IMR-90 (cell line): ENCODE measurements around the gene EEF2K. TPM values are rescaled to one million over a fixed set of nuclear protein-coding genes. Genes with fewer than 3 reads are reported as not detected.

Experiments
- ATAC-seq: fragments of 200-7000 bp; cut with Tn5 transposase; 2 replicates; pipeline ENCODE4 v1.9.1; 2020; ENCODE audit warnings: low read depth, mild to moderate bottlenecking, moderate library complexity
- BruUV-seq: library from RNA; stranded (reverse); fragments of 400-500 nt; replicated peaks from 2 replicates; lab custom pipeline; 2021; lab: Mats Ljungman, UMichigan
- CTCF ChIA-PET: fragments of 300-600 bp; formaldehyde crosslinking; extraction: SDS; loops from one replicate; lab custom pipeline; 2021; ENCODE audit warnings: antibody characterized with exemption; lab: Yijun Ruan, JAX
- POLR2A ChIA-PET: fragments of 300-600 bp; sonication (Branson Sonifier 250); formaldehyde crosslinking; loops from one replicate; lab custom pipeline; 2022; ENCODE audit warnings: antibody characterized with exemption; ENCODE audit not compliant: unreplicated experiment; lab: Charles Lee
- DNase-seq: peaks from one replicate; pipeline ENCODE4 v3.0.0; 2013
- H2AFZ ChIP-seq: replicated peaks from 2 replicates; pipeline ENCODE3; 2013; ENCODE audit warnings: low read length, mild to moderate bottlenecking; ENCODE audit not compliant: poor library complexity
- H2AK5ac ChIP-seq: 2 replicates; pipeline ENCODE4 v1.6.1; 2013; ENCODE audit warnings: low read depth, low read length, inconsistent platforms
- H2AK9ac ChIP-seq: replicated peaks from 2 replicates; pipeline ENCODE3; 2013; ENCODE audit warnings: mild to moderate bottlenecking, low read depth, low read length, moderate library complexity; ENCODE audit not compliant: poor library complexity
- H2BK120ac ChIP-seq: 2 replicates; pipeline ENCODE4 v1.6.1; 2013; ENCODE audit warnings: low read depth, low read length, inconsistent platforms
- H2BK15ac ChIP-seq: 3 replicates; pipeline ENCODE4 v1.6.1; 2013; ENCODE audit warnings: low read depth, low read length, inconsistent platforms
- H2BK20ac ChIP-seq: 2 replicates; pipeline ENCODE4 v1.6.1; 2013; ENCODE audit warnings: low read depth, mild to moderate bottlenecking, inconsistent platforms, low read length, moderate library complexity
- H2BK5ac ChIP-seq: 2 replicates; pipeline ENCODE4 v1.6.1; 2013; ENCODE audit warnings: mild to moderate bottlenecking, low read depth, low read length, inconsistent platforms; ENCODE audit not compliant: poor library complexity, severe bottlenecking
- H3K14ac ChIP-seq: replicated peaks from 2 replicates; pipeline ENCODE4 v1.6.1; 2013; ENCODE audit warnings: low read depth, low read length, inconsistent platforms
- H3K18ac ChIP-seq: 2 replicates; pipeline ENCODE4 v1.6.1; 2013; ENCODE audit warnings: low read depth, low read length, control low read depth
- H3K23ac ChIP-seq: 2 replicates; pipeline ENCODE4 v1.6.1; 2013; ENCODE audit warnings: low read depth, low read length, inconsistent platforms
- H3K27ac ChIP-seq: 2 replicates; pipeline ENCODE4 v1.5.1; 2013; ENCODE audit warnings: mild to moderate bottlenecking, control low read depth, low read length; ENCODE audit not compliant: insufficient read depth
- H3K27me3 ChIP-seq: 2 replicates; pipeline ENCODE4 v1.6.1; 2013; ENCODE audit warnings: low read length; ENCODE audit not compliant: control insufficient read depth, insufficient read depth
- H3K36me3 ChIP-seq: 2 replicates; pipeline ENCODE4 v1.6.1; 2013; ENCODE audit warnings: low read length, mixed read lengths; ENCODE audit not compliant: control insufficient read depth, insufficient read depth
- H3K4ac ChIP-seq: 2 replicates; pipeline ENCODE4 v1.6.1; 2013; ENCODE audit warnings: low read depth, low read length, inconsistent platforms
- H3K4me1 ChIP-seq: 2 replicates; pipeline ENCODE4 v1.6.1; 2013; ENCODE audit warnings: low read length, mixed read lengths; ENCODE audit not compliant: control insufficient read depth, insufficient read depth
- H3K4me2 ChIP-seq: 2 replicates; pipeline ENCODE4 v1.6.1; 2013; ENCODE audit warnings: low read depth, mild to moderate bottlenecking, control low read depth, low read length, moderate library complexity
- H3K4me3 ChIP-seq: 2 replicates; pipeline ENCODE4 v1.5.1; 2013; ENCODE audit warnings: low read depth, mild to moderate bottlenecking, control low read depth, low read length, moderate library complexity; ENCODE audit not compliant: insufficient read depth
- H3K56ac ChIP-seq: 2 replicates; pipeline ENCODE4 v1.6.1; 2013; ENCODE audit warnings: low read length, inconsistent platforms; ENCODE audit not compliant: insufficient read depth; ENCODE audit errors: extremely low read depth
- H3K79me1 ChIP-seq, 2 experiments: 2 replicates each; pipeline ENCODE4 v1.6.1; 2013; ENCODE audit warnings: low read length in 2 of 2, inconsistent platforms in 1 of 2, low read depth in 1 of 2
- H3K9ac ChIP-seq: 2 replicates; pipeline ENCODE4 v1.6.1; 2013; ENCODE audit warnings: low read depth, low read length, control low read depth
- H3K9me1 ChIP-seq: 2 replicates; pipeline ENCODE4 v1.6.1; 2013; ENCODE audit warnings: low read length, inconsistent platforms; ENCODE audit not compliant: insufficient read depth
- H3K9me3 ChIP-seq: 2 replicates; pipeline ENCODE4 v1.6.1; 2013; ENCODE audit warnings: low read length; ENCODE audit not compliant: control insufficient read depth, insufficient read depth
- H4K20me1 ChIP-seq: 2 replicates; pipeline ENCODE4 v1.6.1; 2013; ENCODE audit warnings: low read length, inconsistent platforms; ENCODE audit not compliant: insufficient read depth
- H4K5ac ChIP-seq: 2 replicates; pipeline ENCODE4 v1.6.1; 2013; ENCODE audit warnings: mild to moderate bottlenecking, low read depth, low read length, control low read depth
- H4K8ac ChIP-seq, 2 experiments: 2 replicates each; pipeline ENCODE4 v1.6.1; 2013; ENCODE audit warnings: low read depth in 2 of 2, low read length in 2 of 2, control low read depth in 1 of 2, inconsistent platforms in 1 of 2
- H4K91ac ChIP-seq: 2 replicates; pipeline ENCODE4 v1.6.1; 2013; ENCODE audit warnings: low read depth, low read length, inconsistent platforms; ENCODE audit not compliant: insufficient read depth
- CHD1 ChIP-seq: IDR thresholded peaks from 2 replicates; pipeline ENCODE4 v1.6.1; 2012; ENCODE audit warnings: low read depth, low read length, improper control_type of control experiment
- POLR2A ChIP-seq: IDR thresholded peaks from 2 replicates; pipeline ENCODE4 v1.6.1; 2012; ENCODE audit warnings: mild to moderate bottlenecking, low read depth, low read length
- RAD21 ChIP-seq: IDR thresholded peaks from 2 replicates; pipeline ENCODE4 v1.6.1; 2012; ENCODE audit warnings: low read length, improper control_type of control experiment
- RFX5 ChIP-seq: IDR thresholded peaks from 2 replicates; pipeline ENCODE4 v1.8.0; 2012; ENCODE audit warnings: low read depth, mild to moderate bottlenecking, low read length, moderate library complexity
- WGBS, 2 experiments: methylation state at CpG; one replicate each; pipeline versions ENCODE4 v1.1.5 to v1.1.7; 2013; ENCODE audit warnings: missing lambda C conversion rate in 2 of 2; ENCODE audit not compliant: insufficient read length in 1 of 2; ENCODE audit errors: extremely low coverage in 2 of 2; 5-methylcytosine and 5-hydroxymethylcytosine counted together
- dilution Hi-C: fragments of 300-500 bp; cut with HindIII; formaldehyde crosslinking; loops from one replicate; pipeline ENCODE4 v1.14.3; 2018; ENCODE audit warnings: low sequenced_read_pairs; ENCODE audit not compliant: unreplicated experiment
- in situ Hi-C: fragments of 300-500 bp; cut with MboI; formaldehyde crosslinking; loops from 3 replicates; pipeline ENCODE4 v1.14.3; 2019; ENCODE audit warnings: low sequenced_read_pairs, inconsistent platforms, mixed read lengths
- intact Hi-C: fragments of 100-400 bp; cut with micrococcal nuclease; formaldehyde crosslinking; loops from 2 replicates; pipeline ENCODE4 v1.10.0; 2022
- polyA plus RNA-seq, 3 experiments: library from polyadenylated mRNA; depleted of rRNA; stranded (reverse); fragments of >200 nt; gene quantifications; 2 replicates each; pipeline ENCODE4 v1.2.3, GENCODE V29; 2012; ENCODE audit warnings: low replicate concordance in 1 of 3
- total RNA-seq: library from RNA; depleted of rRNA; stranded (reverse); fragments of >200 nt; gene quantifications from 2 replicates; pipeline ENCODE4 v1.2.3, GENCODE V29; 2012
- TF ChIP-seq, protein P1 (sequence below): fragments of 150-350 bp; IDR thresholded peaks from 2 replicates; pipeline ENCODE4 v1.6.1; 2017; ENCODE audit warnings: mild to moderate bottlenecking, antibody characterized with exemption, low read length, low read depth

Gene EEF2K
- total and polyA plus RNA-seq, 2 of the 4 experiments (the other 2 are of a cell fraction): 9.7 to 16.5 TPM

- peaks cover 58% of the 10 kb centered on the region for H3K36me3 ChIP-seq
- no TSS peak for BruUV-seq
Observed at GRCh38 chr16:22325598-22326368, 119.7 kb downstream of the EEF2K start.

More at GRCh38 chr16:22325598-22326368, 119.7 kb downstream of the EEF2K start:
- ATAC-seq (no peak), DNase-seq (no peak)
- H2AK5ac ChIP-seq: no peak overlapping the region
- no peak overlapping the region for H3K4ac ChIP-seq
- H3K9me3 ChIP-seq: no peaks in the 10 kb centered on the region
- no peak overlapping the region for H2BK20ac ChIP-seq
- CTCF ChIA-PET: no interaction called here
- intact Hi-C loops: no loop called here
- no peak overlapping the region for H3K18ac ChIP-seq
- no peak overlapping the region for H3K56ac ChIP-seq
- no peak overlapping the region for H2AK9ac ChIP-seq
- H2AFZ ChIP-seq: no peak overlapping the region
- no peaks in the 10 kb centered on the region for H3K4me1 ChIP-seq
- POLR2A ChIA-PET: interaction anchor here (0.5 kb wide), 1 partner anchor 50 kb away, joined by 3 read pairs; no protein-coding TSS in a partner anchor
- no peak overlapping the region for H2BK5ac ChIP-seq
- no peak overlapping the region for H3K14ac ChIP-seq
- H3K27ac ChIP-seq: no peak overlapping the region
- H4K91ac ChIP-seq: no peak overlapping the region
- H3K23ac ChIP-seq: no peak overlapping the region
- no peak overlapping the region for H3K4me2 ChIP-seq
- peaks cover 22% of the 10 kb centered on the region for H4K20me1 ChIP-seq
- peaks cover 3% of the 10 kb centered on the region; the same call in 1 of the 2 replicates for H3K9me1 ChIP-seq
- no peak overlapping the region for H4K5ac ChIP-seq
- no peak for TF ChIP-seq RAD21
- TF ChIP-seq RFX5: no peak
- TF ChIP-seq CHD1: no peak
- no peak for TF ChIP-seq POLR2A
- TF ChIP-seq, protein P1, sequence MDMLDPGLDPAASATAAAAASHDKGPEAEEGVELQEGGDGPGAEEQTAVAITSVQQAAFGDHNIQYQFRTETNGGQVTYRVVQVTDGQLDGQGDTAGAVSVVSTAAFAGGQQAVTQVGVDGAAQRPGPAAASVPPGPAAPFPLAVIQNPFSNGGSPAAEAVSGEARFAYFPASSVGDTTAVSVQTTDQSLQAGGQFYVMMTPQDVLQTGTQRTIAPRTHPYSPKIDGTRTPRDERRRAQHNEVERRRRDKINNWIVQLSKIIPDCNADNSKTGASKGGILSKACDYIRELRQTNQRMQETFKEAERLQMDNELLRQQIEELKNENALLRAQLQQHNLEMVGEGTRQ: no peak
- dilution Hi-C loops: no loop called here
- no peak overlapping the region for H2BK15ac ChIP-seq
- H3K4me3 ChIP-seq: no peak overlapping the region
- H4K8ac ChIP-seq: no peak overlapping the region
- WGBS, 2 experiments: 96% methylated on average over 20 of the region's 46 CpGs; no CpG with 5 or more reads in 1 of the 2 experiments
- no peaks in the 10 kb centered on the region for H3K27me3 ChIP-seq
- no peak overlapping the region for H3K9ac ChIP-seq
- in situ Hi-C loops: loop anchor here (25.0 kb wide), 1 partner anchor 1163 kb away; the partner anchor contains the start of genes DNAH3 and LDAF1
- peaks cover 6 to 41% of the 10 kb centered on the region in 2 experiments; a peak in 3 of 4 replicates for H3K79me1 ChIP-seq
- no peak overlapping the region for H2BK120ac ChIP-seq
